Psoas muscle (tissue), 8 donors: ENCODE measurements around the gene SLC3A2. TPM values are rescaled to one million over a fixed set of nuclear protein-coding genes. Genes with fewer than 3 reads are reported as not detected.

ENCODE experiments used
- ATAC-seq, 4 donors: fragments of 200-7000 bp; cut with Tn5 transposase; one replicate each; pipeline ENCODE4 v1.9.1; 2020; ENCODE audit warnings: moderate library complexity in 3 of 4, mild to moderate bottlenecking in 2 of 4
- DNase-seq, 2 donors: peaks; one replicate each; pipeline ENCODE4 v3.0.0-alpha.2; 2020
- H3K27ac ChIP-seq: fragments of 200-600 bp; one replicate; pipeline ENCODE4 v1.8.0; 2022
- H3K27me3 ChIP-seq, 3 donors: fragments of 200-600 bp in 1 of 3; one replicate each; pipeline versions ENCODE4 v1.6.1 to v1.8.0; 2013 to 2022; ENCODE audit warnings: low read length in 2 of 3, mild to moderate bottlenecking in 2 of 3, moderate library complexity in 1 of 3; ENCODE audit not compliant: insufficient read depth in 3 of 3
- H3K36me3 ChIP-seq, 2 donors: fragments of 200-600 bp in 1 of 2; one replicate each; pipeline versions ENCODE4 v1.6.1 to v1.8.0; 2013 to 2022; ENCODE audit warnings: low read depth in 1 of 2, mild to moderate bottlenecking in 1 of 2, moderate library complexity in 1 of 2; ENCODE audit not compliant: insufficient read depth in 1 of 2
- H3K4me1 ChIP-seq: fragments of 200-600 bp; one replicate; pipeline ENCODE4 v1.8.0; 2022
- H3K4me3 ChIP-seq: fragments of 200-600 bp; one replicate; pipeline ENCODE4 v1.8.0; 2022; ENCODE audit warnings: mild to moderate bottlenecking
- H3K9me3 ChIP-seq: fragments of 200-600 bp; one replicate; pipeline ENCODE4 v1.8.0; 2022
- CTCF ChIP-seq: fragments of 200-600 bp; IDR thresholded peaks from one replicate; pipeline ENCODE4 v1.8.0; 2022; ENCODE audit warnings: antibody characterized with exemption
- WGBS, 3 donors: extraction: QIAGEN DNeasy Blood & Tissue Kit; methylation state at CpG; one replicate each; pipeline versions ENCODE4 v1.1.6 to v1.1.7; 2013; 5-methylcytosine and 5-hydroxymethylcytosine counted together
- intact Hi-C, 2 donors: fragments of 100-400 bp; cut with DNase I; formaldehyde crosslinking; loops; one replicate each; pipeline versions ENCODE4 v1.11.0 to v1.14.2; 2022
- polyA plus RNA-seq, 3 donors: library from polyadenylated mRNA; stranded (reverse); fragments of 200-250 nt; gene quantifications; one replicate each; pipeline ENCODE4 v1.2.3, GENCODE V29; 2013
- total RNA-seq, 4 donors: library from RNA; stranded (reverse); fragmentation: NEBNext Ultra II Directional in 2 of 4; extraction: Animal tissue kit (Norgen Biotek cat#: 25700) in 2 of 4; gene quantifications; one replicate each; pipeline versions ENCODE4 v1.2.1 to v1.2.4, GENCODE V29; 2021 to 2023
- donor health status: healthy with polysubstance abuse.
- donor health status: DM: no; HTN: no; CAD: no; lungs with moderate emphysema.
- donor health status: Bipolar disorder and iron deficiency.
- donor health status: healthy.
- donor health status: DM: yes; HTN: yes; CAD: no.
- donor health status: DM: no; HTN: no; CAD: no.
- donor health status: DM: no; HTN: no; CAD: no.
- donor health status: DM: yes; HTN: yes; CAD: no.

Gene SLC3A2
- total and polyA plus RNA-seq, 7 donors: 62.6 to 374 (median 163) TPM

- WGBS, 3 donors: 75 to 81% (median 76%) methylated on average over 11 of the region's 11 CpGs
- intact Hi-C loops: no loop called here
- Histone ChIP-seq H3K4me1 (peaks cover 7% of the 10 kb centered on the region), H3K27ac (no peak overlapping the region), H3K4me3 (no peak overlapping the region), H3K27me3 (peaks cover 0 to 37% (median 11%) of the 10 kb centered on the region in 3 donors), H3K36me3 (no peaks in the 10 kb centered on the region), H3K9me3 (no peaks in the 10 kb centered on the region)
- DNase-seq: no peak
- ATAC-seq: no peak
- TF ChIP-seq CTCF: no peak
These were observed 39.4 kb downstream of the SLC3A2 start for GRCh38 chr11:62919898-62920640.

GRCh38 chr11:62921201-62921572 lies 40.5 kb downstream of the SLC3A2 start, which contains the start of gene CHRM1:
TSS of gene CHRM1 (minus strand) at chr11:62921363. CDS start at chr11:62911100, 10,263 bp downstream.
- no peak for ATAC-seq
- H3K27ac ChIP-seq: no peak within 1 kb of the TSS
- H3K9me3 ChIP-seq: no peaks in the 10 kb centered on the region
- H3K4me1 ChIP-seq: peaks cover 7% of the 10 kb centered on the region
- 22 to 38% (median 26%) methylated on average over 8 to 9 of the region's 9 CpGs for WGBS, 3 donors
- H3K27me3 ChIP-seq: peaks cover 0 to 48% (median 22%) of the 10 kb centered on the region in 3 donors
- no peak for TF ChIP-seq CTCF
- no peaks in the 10 kb centered on the region for H3K36me3 ChIP-seq
- intact Hi-C loops: no loop called here
- DNase-seq: peak in 1 of 2 donors; percentile 38
- H3K4me3 ChIP-seq: no peak within 1 kb of the TSS

GRCh38 chr11:62921573-62922188 lies 41.0 kb downstream of the SLC3A2 start:
- Histone ChIP-seq H3K9me3 (no peaks in the 10 kb centered on the region), H3K4me1 (peaks cover 7% of the 10 kb centered on the region), H3K27me3 (peaks cover 0 to 53% (median 26%) of the 10 kb centered on the region in 3 donors), H3K4me3 (no peak overlapping the region), H3K27ac (no peak overlapping the region), H3K36me3 (no peaks in the 10 kb centered on the region)
- TF ChIP-seq CTCF: no peak
- intact Hi-C loops: no loop called here
- DNase-seq (no peak), ATAC-seq (no peak)
- 22 to 31% (median 26%) methylated on average over 16 to 19 of the region's 19 CpGs for WGBS, 3 donors

- Histone ChIP-seq H3K4me1 (peaks cover 7% of the 10 kb centered on the region), H3K27ac (no peak overlapping the region), H3K27me3 (peaks cover 0 to 58% (median 31%) of the 10 kb centered on the region in 3 donors), H3K4me3 (no peak overlapping the region), H3K36me3 (no peaks in the 10 kb centered on the region), H3K9me3 (no peaks in the 10 kb centered on the region)
- DNase-seq (no peak), ATAC-seq (no peak)
- intact Hi-C loops: no loop called here
- WGBS, 3 donors: 48 to 51% (median 48%) methylated on average over 4 of the region's 4 CpGs
- no peak for TF ChIP-seq CTCF
These were observed 41.5 kb downstream of the SLC3A2 start for GRCh38 chr11:62922189-62922589.
